Stimulated activated CD8-positive, alpha-beta memory T cell treated with anti-CD3 and anti-CD28 coated beads, Interleukin-12 subunit alpha, Interleukin-12 subunit beta, amount 100 ng/mL, for 1 hour (primary cell): ENCODE measurements around the gene LGALS12.

Source experiments
- DNase-seq: peaks from one replicate; pipeline ENCODE4 v3.0.0-alpha.2; 2020; ENCODE audit warnings: low read depth

LGALS12 gene, protein sequence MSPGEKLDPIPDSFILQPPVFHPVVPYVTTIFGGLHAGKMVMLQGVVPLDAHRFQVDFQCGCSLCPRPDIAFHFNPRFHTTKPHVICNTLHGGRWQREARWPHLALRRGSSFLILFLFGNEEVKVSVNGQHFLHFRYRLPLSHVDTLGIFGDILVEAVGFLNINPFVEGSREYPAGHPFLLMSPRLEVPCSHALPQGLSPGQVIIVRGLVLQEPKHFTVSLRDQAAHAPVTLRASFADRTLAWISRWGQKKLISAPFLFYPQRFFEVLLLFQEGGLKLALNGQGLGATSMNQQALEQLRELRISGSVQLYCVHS

DNA sequence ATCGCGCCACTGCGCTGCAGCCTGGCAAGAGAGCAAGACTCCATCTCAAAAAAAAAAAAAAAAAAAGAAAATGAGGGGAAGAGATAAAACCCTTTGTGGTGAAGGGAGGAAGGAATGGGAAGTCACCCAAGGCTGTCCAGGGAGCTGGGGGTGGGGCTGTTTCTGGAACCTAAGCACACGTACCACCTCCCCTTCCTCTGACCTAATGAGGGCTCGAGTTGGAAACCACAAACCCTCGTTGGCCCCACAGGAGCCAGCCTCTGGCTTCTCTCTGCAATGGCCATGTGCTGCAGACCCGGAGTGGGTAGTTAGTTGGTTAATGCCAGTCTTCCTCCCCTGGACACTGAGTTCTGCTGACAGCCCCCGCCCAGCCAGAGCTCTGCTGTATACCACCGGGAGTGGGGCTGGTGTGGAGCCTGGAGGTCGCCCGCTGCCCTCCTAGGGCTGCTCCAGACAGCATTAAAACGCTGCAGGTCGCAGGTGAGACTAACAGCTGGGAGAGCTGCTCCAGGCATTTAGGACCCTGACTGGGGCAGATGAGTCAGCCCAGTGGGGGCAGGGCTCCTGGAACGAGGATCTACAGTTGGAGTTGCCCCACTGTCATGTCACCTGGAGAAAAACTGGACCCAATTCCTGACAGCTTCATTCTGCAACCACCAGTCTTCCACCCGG, at the start of gene LGALS12:
LGALS12 (plus strand) TSS at position 228 of the 672 bp plus-strand sequence; CDS start at position 603, 375 bp downstream.
- no peak for DNase-seq

- no peak for DNase-seq
Observed at GRCh38 chr11:63459586-63459985, 46.3 kb upstream of the LGALS12 start.

DNA sequence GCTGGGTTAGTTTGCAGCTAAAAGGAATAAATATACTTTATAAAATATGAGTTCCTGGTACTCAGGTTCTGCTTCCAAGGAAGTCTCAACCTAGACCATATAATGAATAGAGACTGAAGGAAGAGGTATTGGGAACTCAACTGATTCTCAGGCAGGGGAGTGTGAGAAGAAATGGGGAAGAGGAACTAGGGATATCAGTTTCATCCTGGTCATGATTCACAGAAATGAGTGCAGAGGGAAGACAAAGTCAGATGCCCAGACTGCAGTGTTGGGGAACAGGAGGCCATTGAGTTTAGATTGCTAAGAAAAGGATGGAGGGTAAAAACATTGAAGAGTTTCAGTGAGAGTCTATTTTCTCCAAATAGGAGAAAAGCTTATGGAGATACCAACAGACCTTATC, 43.7 kb upstream of the LGALS12 start:
- no peak for DNase-seq

- DNase-seq: no peak
Observed at GRCh38 chr11:63470311-63470710, 35.6 kb upstream of the LGALS12 start.

GRCh38 chr11:63472372-63472771, 33.5 kb upstream of the LGALS12 start:
- DNase-seq: no peak

DNA sequence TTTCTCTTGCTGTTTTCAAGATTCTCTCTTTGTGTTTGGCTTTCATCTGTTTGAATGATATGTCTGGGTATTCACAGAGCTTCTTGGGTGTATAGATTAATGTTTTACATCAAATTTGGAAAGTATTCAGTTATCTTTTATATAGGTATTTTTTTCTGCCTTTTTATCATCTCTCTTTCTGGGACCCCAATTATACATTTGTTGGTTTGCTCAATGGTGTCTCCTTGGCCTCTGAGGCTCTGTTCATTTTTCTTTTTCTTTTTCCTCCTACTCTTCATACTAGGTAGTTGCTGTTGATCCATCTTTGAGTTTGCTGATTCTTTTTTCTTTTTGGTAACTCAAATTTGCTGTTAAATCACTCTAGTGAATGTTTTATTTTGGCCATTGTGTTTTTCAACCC, 29.3 kb upstream of the LGALS12 start:
- no peak for DNase-seq

DNA sequence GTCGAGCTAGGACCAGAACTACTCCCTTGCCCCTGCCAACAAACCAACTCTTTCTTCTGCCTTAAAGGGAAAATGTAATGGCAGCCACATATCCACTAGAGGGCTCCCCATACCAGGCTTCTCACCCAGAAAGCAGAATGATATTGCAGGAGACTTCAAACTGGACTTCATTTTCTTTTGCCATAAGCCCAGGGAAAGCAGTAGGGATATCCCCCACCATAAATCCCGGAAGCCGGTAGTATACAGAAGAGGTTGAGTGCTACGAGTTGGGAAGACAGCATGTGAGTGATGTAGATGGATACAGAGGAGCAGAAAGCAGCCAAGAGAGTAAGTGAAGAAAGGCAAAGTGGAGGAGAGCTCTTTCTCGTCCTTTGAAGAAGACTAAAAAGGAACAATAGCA, 27.0 kb upstream of the LGALS12 start:
- DNase-seq: peak; percentile 36

DNA sequence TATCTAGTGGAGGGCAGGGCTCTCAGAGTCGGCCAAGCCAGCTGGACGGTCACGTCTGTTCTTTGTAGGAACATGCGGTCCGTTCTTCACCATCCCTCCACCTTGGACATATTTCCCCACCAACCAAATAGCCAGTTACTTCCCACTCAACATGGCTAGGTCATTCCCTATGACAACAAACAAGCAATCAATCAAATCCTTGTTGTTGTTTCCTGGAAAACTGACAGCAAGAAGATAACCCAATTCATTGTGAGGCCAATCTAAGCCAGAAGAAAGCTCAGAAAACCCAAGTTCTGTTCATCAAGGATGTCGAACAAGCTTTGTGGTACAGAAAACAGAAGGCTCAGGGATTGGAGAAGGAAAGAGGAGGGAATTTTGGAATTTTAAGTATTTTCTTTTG, 25.8 kb upstream of the LGALS12 start:
- no peak for DNase-seq

DNA sequence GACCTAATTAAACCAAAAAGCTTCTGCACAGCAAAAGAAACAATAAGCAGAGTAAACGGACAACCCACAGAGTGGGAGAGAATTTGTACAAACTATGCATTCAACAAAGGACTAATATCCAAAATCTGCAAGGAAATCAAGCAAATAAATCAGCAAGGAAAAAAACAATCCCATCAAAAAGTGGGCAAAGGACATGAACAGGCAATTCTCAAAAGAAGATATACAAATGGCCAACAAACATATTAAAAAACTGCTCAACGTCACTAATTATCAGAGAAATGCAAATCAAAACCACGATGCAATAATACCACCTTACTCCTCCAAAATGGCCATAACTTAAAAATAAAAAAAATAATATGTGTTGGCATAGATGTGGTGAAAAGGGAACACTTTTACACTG, 20.1 kb upstream of the LGALS12 start:
- no peak for DNase-seq

DNA sequence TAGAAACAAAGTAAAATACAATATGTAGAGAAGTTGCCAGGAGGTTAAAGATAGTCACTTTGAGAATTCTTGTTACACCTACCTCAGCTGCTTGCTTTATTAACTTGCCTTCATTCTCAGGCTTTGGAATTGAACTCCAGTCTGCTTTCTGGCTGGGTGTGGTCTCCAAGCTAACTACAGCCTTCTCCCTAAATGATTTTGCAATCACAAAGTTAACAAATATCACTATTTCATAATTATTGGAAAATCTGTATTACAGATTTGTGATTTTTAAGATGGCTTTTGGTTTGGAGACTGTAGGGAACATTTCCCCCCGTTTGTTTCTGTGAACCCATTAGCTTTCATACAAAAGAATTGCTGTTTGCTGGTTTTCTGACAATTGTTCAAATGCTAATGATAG, 17.1 kb upstream of the LGALS12 start:
- DNase-seq: no peak

GRCh38 chr11:63489879-63490278, 16.0 kb upstream of the LGALS12 start:
- no peak for DNase-seq

GRCh38 chr11:63490551-63491239, 15.2 kb upstream of the LGALS12 start, which contains the start of gene PLAAT5:
Gene PLAAT5, minus strand, starts transcription at chr11:63491167. Its CDS starts 133 bp downstream, at chr11:63491034.
- no peak for DNase-seq

GRCh38 chr11:63491240-63491587, 14.7 kb upstream of the LGALS12 start:
- no peak for DNase-seq

DNA sequence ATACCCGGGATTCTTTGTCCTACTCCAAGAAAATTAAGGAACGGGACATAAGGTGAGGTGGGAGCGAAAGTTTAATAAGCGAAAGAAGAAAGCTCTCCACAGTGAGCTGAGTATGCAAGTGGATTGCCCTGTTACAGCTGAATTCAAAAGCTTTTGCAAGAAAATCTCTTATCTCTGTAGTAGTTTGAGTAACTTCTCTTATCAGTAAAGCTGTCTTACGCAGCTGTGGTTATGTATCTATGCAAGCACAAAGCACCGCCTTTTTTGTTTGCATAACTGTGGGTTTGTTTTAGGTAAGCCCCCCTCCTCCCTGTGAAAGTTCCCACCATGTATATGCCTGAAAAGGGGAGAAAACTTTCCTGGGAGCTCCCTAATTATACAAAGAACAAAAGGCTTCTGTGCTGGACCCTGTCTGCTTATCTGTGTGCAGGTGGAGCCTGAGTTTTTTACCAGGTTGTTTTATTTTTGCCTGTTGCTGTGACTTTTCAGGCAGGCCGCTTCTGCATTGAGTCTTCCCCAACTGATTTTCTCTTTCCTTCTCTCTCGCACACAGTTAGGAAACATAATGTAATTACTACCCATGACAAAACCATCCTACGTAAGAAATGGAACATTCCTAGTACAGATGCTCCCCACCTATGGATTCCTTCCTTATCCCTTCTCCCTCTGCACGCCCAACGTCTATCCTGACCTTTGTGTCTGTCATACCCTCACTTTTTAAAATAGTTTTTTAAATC, 14.1 kb upstream of the LGALS12 start:
- no peak for DNase-seq

GRCh38 chr11:63492441-63492840, 13.4 kb upstream of the LGALS12 start:
- no peak for DNase-seq

DNA sequence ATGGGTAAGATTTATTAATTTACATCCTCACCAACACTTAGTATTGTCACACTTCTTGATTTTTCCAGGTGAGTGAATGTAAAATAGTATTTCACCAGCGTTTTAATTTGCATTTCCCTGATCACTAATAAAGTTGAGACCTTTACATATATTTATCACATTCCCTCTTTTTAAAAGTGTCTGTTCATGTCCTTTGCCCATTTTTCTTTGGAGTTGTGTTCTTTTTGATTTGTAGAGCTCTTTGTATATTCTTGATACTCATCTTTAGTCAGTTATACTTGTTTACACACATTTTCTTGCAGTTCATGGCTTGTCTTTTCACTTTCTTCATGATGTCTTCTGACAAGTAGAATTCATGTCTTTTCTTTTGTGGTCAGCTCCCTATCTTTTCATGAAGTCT, 12.8 kb upstream of the LGALS12 start:
- no peak for DNase-seq

DNA sequence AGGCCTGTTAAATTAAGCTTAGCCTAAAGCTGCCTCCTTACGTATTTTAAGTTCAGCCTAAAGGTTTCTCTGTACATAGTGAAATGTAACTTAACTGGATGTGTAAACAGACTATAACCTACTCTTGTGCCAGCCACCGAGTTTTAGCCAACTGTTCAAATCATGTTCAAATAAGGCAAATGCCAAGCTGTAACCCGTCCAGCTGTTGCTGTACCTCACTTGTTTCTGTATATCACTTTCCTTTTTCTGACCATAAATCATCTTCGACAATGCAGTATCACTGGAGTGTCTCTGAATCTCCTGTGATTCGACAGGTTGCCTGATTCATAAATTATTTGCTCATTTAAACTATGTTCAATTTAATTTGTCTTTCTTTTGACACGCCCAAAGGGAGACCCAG, 10.9 kb upstream of the LGALS12 start:
- DNase-seq: no peak

DNA sequence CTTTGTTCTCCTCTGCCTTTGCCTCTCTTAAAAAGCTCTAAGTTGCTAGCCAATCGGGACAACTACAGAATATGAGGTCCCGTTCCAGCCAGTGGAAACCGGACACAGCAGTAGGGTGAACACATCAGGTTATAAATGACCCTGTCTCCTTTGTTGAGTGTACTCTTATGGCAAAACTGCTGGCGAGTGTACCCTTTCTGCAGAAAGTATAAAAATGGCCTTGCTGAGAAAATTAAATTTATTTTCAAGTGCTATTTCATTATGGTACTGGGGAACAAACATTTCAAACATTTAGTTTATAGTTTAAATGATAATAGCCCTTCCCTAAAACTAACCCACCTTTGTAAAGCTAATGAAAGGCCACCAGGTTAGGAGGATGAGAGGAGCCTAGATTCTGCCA, 6.0 kb upstream of the LGALS12 start:
- DNase-seq: no peak

DNA sequence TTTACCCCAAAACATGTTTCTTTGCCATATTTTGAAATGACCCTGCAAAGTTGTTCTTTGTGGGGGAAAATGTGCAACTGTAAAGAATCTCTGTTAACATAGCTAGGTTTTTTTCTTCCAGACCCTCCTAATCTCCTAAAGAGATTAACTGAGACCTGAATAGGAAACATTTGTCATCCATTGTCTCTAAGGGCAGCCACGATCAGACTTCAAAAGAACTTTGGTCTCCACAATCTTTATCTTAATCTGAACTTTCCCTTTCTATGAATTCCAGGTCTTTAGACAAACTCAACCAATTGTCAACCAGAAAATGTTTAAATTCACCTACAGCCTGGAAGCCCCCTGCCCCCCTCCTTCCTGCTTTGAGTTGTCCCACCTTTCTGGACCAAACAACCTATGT, 4.6 kb upstream of the LGALS12 start:
- DNase-seq: no peak

DNA sequence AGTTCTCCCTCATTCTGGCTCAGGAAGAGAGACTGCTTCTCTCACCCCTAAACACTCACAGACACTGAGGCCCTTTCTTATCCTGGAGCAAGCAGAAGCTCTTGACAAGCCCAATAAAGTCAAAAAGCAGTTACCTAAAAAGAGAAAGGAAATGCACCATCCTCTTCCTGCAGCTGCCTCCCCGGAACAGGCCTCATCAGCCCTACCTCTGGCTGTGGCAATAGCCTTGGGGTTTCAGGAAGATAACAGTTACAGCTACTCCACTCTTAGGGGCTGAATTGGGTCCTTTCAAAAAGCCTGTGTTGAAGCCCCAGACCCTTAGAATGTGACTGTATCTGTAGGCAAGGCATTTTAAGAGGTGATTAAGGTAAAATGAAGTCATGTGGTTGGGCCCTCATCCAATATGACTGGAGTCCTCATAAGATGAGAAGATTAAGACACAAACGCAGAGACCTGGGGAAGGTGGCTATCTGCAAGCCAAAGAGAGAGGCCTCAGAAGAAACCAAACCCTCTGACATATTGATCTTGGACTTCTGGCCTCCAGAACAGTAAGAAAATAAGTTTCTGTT, 3.5 kb upstream of the LGALS12 start:
- DNase-seq: no peak

DNA sequence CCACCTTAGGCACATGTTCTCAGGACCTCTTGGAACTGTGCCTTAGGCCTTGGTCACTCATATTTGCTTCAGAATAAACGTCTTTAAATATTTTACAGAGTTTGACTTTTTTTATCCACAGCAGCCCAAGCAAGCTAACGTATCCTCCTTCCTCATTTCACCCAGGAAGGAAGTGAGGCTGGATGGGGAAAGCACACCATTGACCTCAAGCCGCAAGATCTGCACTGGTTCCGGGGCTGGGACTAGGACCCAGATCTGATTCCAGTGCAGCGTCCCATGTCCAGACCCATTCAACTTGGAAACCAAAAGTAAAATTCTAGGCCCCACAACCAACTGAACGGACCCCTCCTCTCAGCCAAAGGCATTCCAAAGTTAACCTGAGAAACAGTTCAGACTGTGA, 2.4 kb upstream of the LGALS12 start:
- DNase-seq: no peak

- no peak for DNase-seq
Observed at GRCh38 chr11:63504054-63504453, 1.8 kb upstream of the LGALS12 start.
